ENCODE measurements around the gene GTPBP6.
"Not testable (repeated sequence)": the region's sequence is repeated elsewhere in the genome, so short reads cannot be mapped to it uniquely, and the experiment has no call there.

The GTPBP6 gene

DNA sequence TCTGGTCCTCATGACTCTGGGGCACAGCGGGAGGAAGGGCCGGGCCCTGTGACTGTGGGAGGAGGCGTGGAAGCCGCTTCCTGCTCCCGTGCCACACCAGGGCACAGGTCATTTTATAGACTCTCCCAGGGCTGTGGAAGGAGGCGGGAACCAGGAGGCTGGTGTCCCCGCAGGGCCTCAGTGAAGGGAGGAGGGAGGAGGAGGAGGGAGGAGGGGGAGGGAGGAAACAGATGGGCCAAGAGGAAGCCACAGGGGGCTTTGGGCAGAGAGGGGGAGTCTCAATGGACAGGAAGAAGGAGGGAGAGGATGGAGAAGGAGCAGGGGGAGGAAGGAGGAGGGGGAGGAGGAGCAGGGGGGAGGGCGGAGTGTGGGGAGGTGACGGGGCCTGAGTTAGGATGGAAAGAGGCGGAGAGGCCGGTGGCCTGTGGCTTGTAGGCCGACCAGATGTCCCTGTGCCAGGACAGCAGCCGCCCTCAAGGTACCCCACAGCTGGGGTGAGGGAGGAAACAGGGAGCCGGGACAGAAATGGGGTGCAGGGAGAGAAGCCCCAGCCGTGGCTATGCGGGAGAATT, 43.6 kb downstream of the GTPBP6 start:
- Histone ChIP-seq H3K36me3 (no peaks in the 10 kb centered on the region), H3K4me3 (ENCODE audit: low read depth in 1 of 2, low read length in 1 of 2) (peak overlapping the region; percentile 72 to 75), H3K27me3 (peaks cover 9% of the 10 kb centered on the region), H3K4me1 (ENCODE audit: control insufficient read depth in 1 of 2, insufficient read depth in 1 of 2, low read depth in 1 of 2, low read length in 1 of 2) (peaks cover 18% of the 10 kb centered on the region in 2 experiments), H3K27ac (no peak overlapping the region), H3K9me3 (no peaks in the 10 kb centered on the region)
- TF ChIP-seq, protein P1, sequence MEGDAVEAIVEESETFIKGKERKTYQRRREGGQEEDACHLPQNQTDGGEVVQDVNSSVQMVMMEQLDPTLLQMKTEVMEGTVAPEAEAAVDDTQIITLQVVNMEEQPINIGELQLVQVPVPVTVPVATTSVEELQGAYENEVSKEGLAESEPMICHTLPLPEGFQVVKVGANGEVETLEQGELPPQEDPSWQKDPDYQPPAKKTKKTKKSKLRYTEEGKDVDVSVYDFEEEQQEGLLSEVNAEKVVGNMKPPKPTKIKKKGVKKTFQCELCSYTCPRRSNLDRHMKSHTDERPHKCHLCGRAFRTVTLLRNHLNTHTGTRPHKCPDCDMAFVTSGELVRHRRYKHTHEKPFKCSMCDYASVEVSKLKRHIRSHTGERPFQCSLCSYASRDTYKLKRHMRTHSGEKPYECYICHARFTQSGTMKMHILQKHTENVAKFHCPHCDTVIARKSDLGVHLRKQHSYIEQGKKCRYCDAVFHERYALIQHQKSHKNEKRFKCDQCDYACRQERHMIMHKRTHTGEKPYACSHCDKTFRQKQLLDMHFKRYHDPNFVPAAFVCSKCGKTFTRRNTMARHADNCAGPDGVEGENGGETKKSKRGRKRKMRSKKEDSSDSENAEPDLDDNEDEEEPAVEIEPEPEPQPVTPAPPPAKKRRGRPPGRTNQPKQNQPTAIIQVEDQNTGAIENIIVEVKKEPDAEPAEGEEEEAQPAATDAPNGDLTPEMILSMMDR (IDR thresholded peaks at IDR 0.05), result no peak

GRCh38 chrX:270848-271367, 47.7 kb downstream of the GTPBP6 start:
- Histone ChIP-seq H3K36me3 (no peaks in the 10 kb centered on the region), H3K27me3 (peaks cover 8% of the 10 kb centered on the region), H3K9me3 (no peaks in the 10 kb centered on the region), H3K27ac (no peak overlapping the region), H3K4me3 (ENCODE audit: low read depth in 1 of 2, low read length in 1 of 2) (no peak overlapping the region), H3K4me1 (ENCODE audit: control insufficient read depth in 1 of 2, insufficient read depth in 1 of 2, low read depth in 1 of 2, low read length in 1 of 2) (peaks cover 8% of the 10 kb centered on the region in 2 experiments)
- TF ChIP-seq, protein P1 (IDR thresholded peaks at IDR 0.05), result no peak

GRCh38 chrX:267771-268261, 50.8 kb downstream of the GTPBP6 start:
- H3K4me3 ChIP-seq (ENCODE audit: low read depth in 1 of 2, low read length in 1 of 2), result no peak overlapping the region
- TF ChIP-seq, protein P1 (IDR thresholded peaks at IDR 0.05), result no peak
- no peaks in the 10 kb centered on the region for H3K27me3 ChIP-seq
- H3K36me3 ChIP-seq, result no peaks in the 10 kb centered on the region
- no peak overlapping the region for H3K27ac ChIP-seq
- peaks cover 4 to 6% of the 10 kb centered on the region in 2 experiments for H3K4me1 ChIP-seq (ENCODE audit: control insufficient read depth in 1 of 2, insufficient read depth in 1 of 2, low read depth in 1 of 2, low read length in 1 of 2)
- no peaks in the 10 kb centered on the region for H3K9me3 ChIP-seq

GRCh38 chrX:265502-265901, 53.1 kb downstream of the GTPBP6 start:
- H3K27ac ChIP-seq, result no peak overlapping the region
- H3K4me3 ChIP-seq (ENCODE audit: low read depth in 1 of 2, low read length in 1 of 2), result no peak overlapping the region
- no peaks in the 10 kb centered on the region for H3K36me3 ChIP-seq
- H3K4me1 ChIP-seq (ENCODE audit: control insufficient read depth in 1 of 2, insufficient read depth in 1 of 2, low read depth in 1 of 2, low read length in 1 of 2), result peaks cover 4 to 6% of the 10 kb centered on the region in 2 experiments
- TF ChIP-seq, protein P1 (IDR thresholded peaks at IDR 0.05), result no peak
- H3K27me3 ChIP-seq, result no peaks in the 10 kb centered on the region
- no peaks in the 10 kb centered on the region for H3K9me3 ChIP-seq

- H3K4me3 ChIP-seq (ENCODE audit: low read depth in 1 of 2, low read length in 1 of 2), result no peak overlapping the region
- H3K4me1 ChIP-seq (ENCODE audit: control insufficient read depth in 1 of 2, insufficient read depth in 1 of 2, low read depth in 1 of 2, low read length in 1 of 2), result peaks cover 4 to 6% of the 10 kb centered on the region in 2 experiments
- TF ChIP-seq, protein P1 (IDR thresholded peaks at IDR 0.05), result no peak
- no peaks in the 10 kb centered on the region for H3K27me3 ChIP-seq
- H3K36me3 ChIP-seq, result no peaks in the 10 kb centered on the region
- no peaks in the 10 kb centered on the region for H3K9me3 ChIP-seq
- no peak overlapping the region for H3K27ac ChIP-seq
Observed at GRCh38 chrX:264634-265455, 53.8 kb downstream of the GTPBP6 start.

DNA sequence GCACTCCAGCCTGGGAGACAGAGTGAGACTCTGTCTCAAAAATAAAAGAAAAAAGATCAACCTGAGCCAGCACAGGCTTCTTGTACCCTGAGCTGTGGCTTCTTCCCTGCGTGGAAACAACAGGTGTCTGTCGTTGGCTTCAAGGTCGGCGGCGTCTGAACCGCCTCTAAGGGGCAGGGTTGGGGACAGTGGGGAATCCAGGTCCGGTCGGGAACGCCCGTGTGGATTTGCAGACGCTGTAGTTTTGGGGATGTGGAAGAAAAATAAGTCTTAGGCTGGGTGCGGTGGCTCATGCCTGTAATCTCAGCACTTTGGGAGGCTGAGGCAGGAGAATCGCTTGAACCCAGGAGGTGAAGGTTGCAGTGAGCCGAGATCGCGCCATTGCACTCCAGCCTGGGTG, 54.6 kb downstream of the GTPBP6 start:
- not testable (repeated sequence) for H3K4me3 ChIP-seq (ENCODE audit: low read depth in 1 of 2, low read length in 1 of 2); H3K9me3 ChIP-seq; H3K27me3 ChIP-seq; H3K36me3 ChIP-seq; H3K27ac ChIP-seq; H3K4me1 ChIP-seq (ENCODE audit: control insufficient read depth in 1 of 2, insufficient read depth in 1 of 2, low read depth in 1 of 2, low read length in 1 of 2)

Data from neutrophil (primary cell).